H9 (cell line): ENCODE data around the gene TGFBRAP1. TPM values are rescaled to one million over a fixed set of nuclear protein-coding genes. Genes with fewer than 3 reads are reported as not detected.

Experiments used
- DNase-seq: peaks from one replicate; pipeline ENCODE4 v3.0.0-alpha.2; 2017
- H2AFZ ChIP-seq: one replicate; pipeline ENCODE4 v1.6.1; 2013; ENCODE audit warnings: mild to moderate bottlenecking, low read length, control low read depth, moderate library complexity
- H2AK5ac ChIP-seq: 2 replicates; pipeline ENCODE4 v1.6.1; 2013; ENCODE audit warnings: low read length, control low read depth, mixed read lengths; ENCODE audit not compliant: insufficient read length
- H2BK120ac ChIP-seq: one replicate; pipeline ENCODE4 v1.6.1; 2013; ENCODE audit warnings: low read depth, mild to moderate bottlenecking, low read length, control low read depth, inconsistent platforms; ENCODE audit not compliant: poor library complexity, severe bottlenecking
- H2BK12ac ChIP-seq: 2 replicates; pipeline ENCODE4 v1.6.1; 2013; ENCODE audit warnings: low read length, control low read depth, mixed read lengths, low read depth; ENCODE audit not compliant: insufficient read length
- H2BK15ac ChIP-seq: 2 replicates; pipeline ENCODE4 v1.6.1; 2013; ENCODE audit warnings: low read depth, low read length, control low read depth
- H2BK20ac ChIP-seq: one replicate; pipeline ENCODE4 v1.6.1; 2013; ENCODE audit warnings: low read depth, mild to moderate bottlenecking, low read length, control low read depth, inconsistent platforms; ENCODE audit not compliant: poor library complexity, severe bottlenecking
- H2BK5ac ChIP-seq: 2 replicates; pipeline ENCODE4 v1.6.1; 2013; ENCODE audit warnings: low read length, control low read depth, mixed read lengths; ENCODE audit not compliant: insufficient read length
- H3K14ac ChIP-seq: 2 replicates; pipeline ENCODE4 v1.6.1; 2013; ENCODE audit warnings: low read length, control low read depth; ENCODE audit not compliant: insufficient read depth
- H3K18ac ChIP-seq: 2 replicates; pipeline ENCODE4 v1.6.1; 2013; ENCODE audit warnings: low read depth, mild to moderate bottlenecking, mixed read lengths, low read length, control low read depth; ENCODE audit not compliant: insufficient read length
- H3K23ac ChIP-seq: 2 replicates; pipeline ENCODE4 v1.6.1; 2013; ENCODE audit warnings: low read length, control low read depth, mixed read lengths, low read depth; ENCODE audit not compliant: insufficient read length
- H3K23me2 ChIP-seq: 2 replicates; pipeline ENCODE4 v1.6.1; 2013; ENCODE audit warnings: low read depth, mild to moderate bottlenecking, mixed read lengths, low read length, control low read depth; ENCODE audit not compliant: insufficient read length, poor library complexity, severe bottlenecking
- H3K27ac ChIP-seq: 2 replicates; pipeline ENCODE4 v1.5.1; 2013; ENCODE audit warnings: low read length, control low read depth, mixed read lengths, low read depth; ENCODE audit not compliant: insufficient read length
- H3K27me3 ChIP-seq: 2 replicates; pipeline ENCODE4 v1.6.1; 2013; ENCODE audit warnings: low read length, control low read depth, inconsistent platforms; ENCODE audit not compliant: insufficient read depth
- H3K4ac ChIP-seq: 2 replicates; pipeline ENCODE4 v1.6.1; 2013; ENCODE audit warnings: low read depth, mild to moderate bottlenecking, control low read depth, inconsistent platforms, low read length, moderate library complexity
- H3K4me1 ChIP-seq: 2 replicates; pipeline ENCODE4 v1.6.1; 2013; ENCODE audit warnings: low read length, control low read depth, inconsistent platforms; ENCODE audit not compliant: insufficient read depth
- H3K4me2 ChIP-seq: 2 replicates; pipeline ENCODE4 v1.6.1; 2013; ENCODE audit warnings: low read length, control low read depth, mixed read lengths; ENCODE audit not compliant: insufficient read length, insufficient read depth
- H3K56ac ChIP-seq: 2 replicates; pipeline ENCODE4 v1.6.1; 2013; ENCODE audit warnings: low read depth, mild to moderate bottlenecking, mixed read lengths, low read length, control low read depth; ENCODE audit not compliant: insufficient read length
- H3K79me1 ChIP-seq: 2 replicates; pipeline ENCODE4 v1.6.1; 2013; ENCODE audit warnings: low read depth, mild to moderate bottlenecking, moderate library complexity, low read length, control low read depth, inconsistent platforms; ENCODE audit not compliant: insufficient read depth, poor library complexity, severe bottlenecking
- H3K79me2 ChIP-seq: 2 replicates; pipeline ENCODE4 v1.6.1; 2013; ENCODE audit warnings: low read length, control low read depth, inconsistent platforms; ENCODE audit not compliant: insufficient read depth
- H3K9ac ChIP-seq: 2 replicates; pipeline ENCODE4 v1.6.1; 2013; ENCODE audit warnings: low read length, control low read depth, mixed read lengths; ENCODE audit not compliant: insufficient read length; ENCODE audit errors: extremely low read depth
- H3K9me3 ChIP-seq: one replicate; pipeline ENCODE4 v1.6.1; 2013; ENCODE audit warnings: low read depth, low read length, inconsistent platforms; ENCODE audit not compliant: control insufficient read depth
- H3T11ph ChIP-seq: one replicate; pipeline ENCODE4 v1.6.1; 2013; ENCODE audit warnings: mild to moderate bottlenecking, low read length, control low read depth, inconsistent platforms
- H4K20me1 ChIP-seq: one replicate; pipeline ENCODE4 v1.6.1; 2013; ENCODE audit not compliant: control insufficient read depth, insufficient read length, insufficient read depth
- H4K5ac ChIP-seq: 2 replicates; pipeline ENCODE4 v1.6.1; 2013; ENCODE audit warnings: low read depth, mild to moderate bottlenecking, mixed read lengths, low read length, control low read depth; ENCODE audit not compliant: insufficient read length
- H4K8ac ChIP-seq: replicated peaks from 2 replicates; pipeline ENCODE4 v1.6.1; 2013; ENCODE audit warnings: low read length, control low read depth, mixed read lengths, low read depth; ENCODE audit not compliant: insufficient read length
- H4K91ac ChIP-seq: 2 replicates; pipeline ENCODE4 v1.6.1; 2013; ENCODE audit warnings: low read depth, mild to moderate bottlenecking, moderate library complexity, mixed read lengths, low read length, control low read depth; ENCODE audit not compliant: insufficient read length
- H3K27ac Mint-ChIP-seq, 3 experiments: 2 replicates in 2 of 3; 3 replicates in 1 of 3; pipeline ENCODE4 v1.8.0; 2020 to 2021; ENCODE audit warnings: mixed read lengths in 3 of 3, mild to moderate bottlenecking in 1 of 3, moderate library complexity in 1 of 3
- H3K27me3 Mint-ChIP-seq: 2 replicates; pipeline ENCODE4 v1.8.0; 2021; ENCODE audit warnings: low read depth, mild to moderate bottlenecking, moderate library complexity, mixed read lengths
- H3K36me3 Mint-ChIP-seq, 3 experiments: 2 replicates in 2 of 3; 3 replicates in 1 of 3; pipeline ENCODE4 v1.8.0; 2020 to 2021; ENCODE audit warnings: low read depth in 3 of 3, mixed read lengths in 3 of 3; ENCODE audit not compliant: insufficient read depth in 1 of 3
- H3K4me1 Mint-ChIP-seq, 2 experiments: 2 replicates each; pipeline ENCODE4 v1.8.0; 2020; ENCODE audit warnings: mixed read lengths in 2 of 2
- H3K4me3 Mint-ChIP-seq, 2 experiments: 2 replicates in 1 of 2; 3 replicates in 1 of 2; pipeline ENCODE4 v1.8.0; 2020 to 2021; ENCODE audit warnings: mild to moderate bottlenecking in 2 of 2, mixed read lengths in 2 of 2, moderate library complexity in 1 of 2
- H3K9me3 Mint-ChIP-seq, 2 experiments: 2 replicates in 1 of 2; 3 replicates in 1 of 2; pipeline ENCODE4 v1.8.0; 2020; ENCODE audit warnings: mild to moderate bottlenecking in 2 of 2, mixed read lengths in 2 of 2, moderate library complexity in 1 of 2
- WGBS: extraction: QIAGEN DNeasy Blood & Tissue Kit; methylation state at CpG from one replicate; pipeline ENCODE4 v1.1.7; 2013; ENCODE audit warnings: missing lambda C conversion rate, low lambda C conversion rate, mixed read lengths; ENCODE audit not compliant: insufficient read length; ENCODE audit errors: extremely low coverage; 5-methylcytosine and 5-hydroxymethylcytosine counted together
- long read RNA-seq: library from polyadenylated mRNA; unstranded; transcript quantifications from one replicate; pipeline ENCODE4 v2.0.0, GENCODE V29; 2020
- total RNA-seq: library from RNA; stranded (reverse); gene quantifications from 2 replicates; pipeline ENCODE4 v1.2.1, GENCODE V29; 2021
- TF ChIP-seq, protein P1 (sequence below): fragments of 200-600 bp; sonication (generic); conservative IDR thresholded peaks from 3 replicates; pipeline ENCODE4 v1.8.0; 2021; ENCODE audit warnings: antibody characterized with exemption, mild to moderate bottlenecking

The TGFBRAP1 gene, protein sequence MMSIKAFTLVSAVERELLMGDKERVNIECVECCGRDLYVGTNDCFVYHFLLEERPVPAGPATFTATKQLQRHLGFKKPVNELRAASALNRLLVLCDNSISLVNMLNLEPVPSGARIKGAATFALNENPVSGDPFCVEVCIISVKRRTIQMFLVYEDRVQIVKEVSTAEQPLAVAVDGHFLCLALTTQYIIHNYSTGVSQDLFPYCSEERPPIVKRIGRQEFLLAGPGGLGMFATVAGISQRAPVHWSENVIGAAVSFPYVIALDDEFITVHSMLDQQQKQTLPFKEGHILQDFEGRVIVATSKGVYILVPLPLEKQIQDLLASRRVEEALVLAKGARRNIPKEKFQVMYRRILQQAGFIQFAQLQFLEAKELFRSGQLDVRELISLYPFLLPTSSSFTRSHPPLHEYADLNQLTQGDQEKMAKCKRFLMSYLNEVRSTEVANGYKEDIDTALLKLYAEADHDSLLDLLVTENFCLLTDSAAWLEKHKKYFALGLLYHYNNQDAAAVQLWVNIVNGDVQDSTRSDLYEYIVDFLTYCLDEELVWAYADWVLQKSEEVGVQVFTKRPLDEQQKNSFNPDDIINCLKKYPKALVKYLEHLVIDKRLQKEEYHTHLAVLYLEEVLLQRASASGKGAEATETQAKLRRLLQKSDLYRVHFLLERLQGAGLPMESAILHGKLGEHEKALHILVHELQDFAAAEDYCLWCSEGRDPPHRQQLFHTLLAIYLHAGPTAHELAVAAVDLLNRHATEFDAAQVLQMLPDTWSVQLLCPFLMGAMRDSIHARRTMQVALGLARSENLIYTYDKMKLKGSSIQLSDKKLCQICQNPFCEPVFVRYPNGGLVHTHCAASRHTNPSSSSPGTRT
- total RNA-seq: 22.8 and 23.6 TPM in 2 replicates
- long read RNA-seq, full-length matches to known transcripts: 16 of 30 reads
- long read RNA-seq, partial matches to known transcripts: 3 of 30 reads
- long read RNA-seq, other reads (novel, unspliced or antisense): 11 of 30 reads

DNA sequence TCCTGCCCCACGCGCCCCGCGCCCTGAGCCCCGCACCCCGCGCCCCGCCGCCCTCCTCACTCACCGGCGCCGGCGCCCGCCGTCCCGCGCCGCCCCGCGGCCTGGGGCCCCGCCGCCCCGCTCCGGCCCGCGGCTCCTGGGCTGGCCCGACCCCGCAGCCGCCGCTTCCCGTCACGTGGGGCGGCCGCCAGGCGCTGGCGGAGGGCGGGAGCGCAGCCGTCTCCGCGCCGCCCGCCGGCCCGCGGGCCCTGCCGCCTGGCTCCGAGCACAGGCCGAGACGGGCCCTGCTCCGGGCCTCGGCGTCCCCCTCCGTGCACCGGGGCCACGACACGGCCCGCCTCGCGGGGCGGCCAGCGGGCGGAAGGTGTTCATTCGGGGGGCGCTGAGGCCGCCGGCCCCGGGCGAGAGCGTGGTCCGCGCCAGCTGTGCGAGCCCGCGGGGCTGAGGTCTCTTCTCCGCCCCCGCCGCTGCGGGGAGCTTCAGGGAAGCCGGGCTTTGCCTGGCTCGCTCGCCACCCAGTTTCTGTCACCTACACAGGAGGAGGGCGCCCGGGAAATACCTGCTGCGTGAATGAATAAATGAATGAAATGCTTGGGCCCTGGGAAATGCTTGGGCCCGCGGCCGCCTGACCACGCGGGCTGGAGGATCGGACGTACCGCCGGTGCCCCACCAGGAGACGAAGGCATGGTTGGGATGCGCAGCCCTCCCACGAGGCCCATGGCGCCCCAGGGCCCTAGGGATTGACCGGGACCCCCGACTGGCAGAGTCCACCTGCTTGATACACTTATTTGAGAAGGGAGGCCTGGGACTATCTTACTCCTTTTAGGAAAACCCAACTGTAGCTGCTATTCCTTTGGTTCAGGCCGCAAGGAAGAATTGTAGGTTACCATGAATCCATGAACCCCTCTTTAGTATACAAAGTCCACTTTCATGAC is at the start of gene TGFBRAP1:
TSS of gene TGFBRAP1 (minus strand) at position 175 of the 935 bp plus-strand sequence. CDS start 21,434 bp downstream, outside the sequence.
- H3K27me3 ChIP-seq: no peaks in the 10 kb centered on the region
- peak; percentile 45 for DNase-seq
- Mint-ChIP-seq H3K9me3 (no peaks in the 10 kb centered on the region), H3K36me3 (peaks cover 0 to 10% (median 0%) of the 10 kb centered on the region in 3 experiments; a peak in 4 of 7 replicates), H3K4me3 (peak within 1 kb of the TSS; percentile 88 to 89), H3K27me3 (peaks cover 3% of the 10 kb centered on the region; the same call in 1 of the 2 replicates), H3K27ac (peak within 1 kb of the TSS; percentile 10 to 97 (median 80); a peak in 6 of 7 replicates), H3K4me1 (peaks cover 29 to 32% of the 10 kb centered on the region in 2 experiments)
- no peak within 1 kb of the TSS for H3T11ph ChIP-seq
- H3K4ac ChIP-seq: no peak within 1 kb of the TSS
- no peak within 1 kb of the TSS for H2BK15ac ChIP-seq
- H3K4me2 ChIP-seq: peak within 1 kb of the TSS; percentile 60
- no peak within 1 kb of the TSS for H3K23ac ChIP-seq
- TF ChIP-seq, protein P1, sequence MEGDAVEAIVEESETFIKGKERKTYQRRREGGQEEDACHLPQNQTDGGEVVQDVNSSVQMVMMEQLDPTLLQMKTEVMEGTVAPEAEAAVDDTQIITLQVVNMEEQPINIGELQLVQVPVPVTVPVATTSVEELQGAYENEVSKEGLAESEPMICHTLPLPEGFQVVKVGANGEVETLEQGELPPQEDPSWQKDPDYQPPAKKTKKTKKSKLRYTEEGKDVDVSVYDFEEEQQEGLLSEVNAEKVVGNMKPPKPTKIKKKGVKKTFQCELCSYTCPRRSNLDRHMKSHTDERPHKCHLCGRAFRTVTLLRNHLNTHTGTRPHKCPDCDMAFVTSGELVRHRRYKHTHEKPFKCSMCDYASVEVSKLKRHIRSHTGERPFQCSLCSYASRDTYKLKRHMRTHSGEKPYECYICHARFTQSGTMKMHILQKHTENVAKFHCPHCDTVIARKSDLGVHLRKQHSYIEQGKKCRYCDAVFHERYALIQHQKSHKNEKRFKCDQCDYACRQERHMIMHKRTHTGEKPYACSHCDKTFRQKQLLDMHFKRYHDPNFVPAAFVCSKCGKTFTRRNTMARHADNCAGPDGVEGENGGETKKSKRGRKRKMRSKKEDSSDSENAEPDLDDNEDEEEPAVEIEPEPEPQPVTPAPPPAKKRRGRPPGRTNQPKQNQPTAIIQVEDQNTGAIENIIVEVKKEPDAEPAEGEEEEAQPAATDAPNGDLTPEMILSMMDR: no peak
- H3K9ac ChIP-seq: peak within 1 kb of the TSS; percentile 71
- no peak within 1 kb of the TSS for H3K56ac ChIP-seq
- no peak within 1 kb of the TSS for H2BK12ac ChIP-seq
- no peak within 1 kb of the TSS for H2AFZ ChIP-seq
- no peaks in the 10 kb centered on the region for H3K79me1 ChIP-seq
- peaks cover 12% of the 10 kb centered on the region for H3K23me2 ChIP-seq
- H2BK5ac ChIP-seq: no peak within 1 kb of the TSS
- no peaks in the 10 kb centered on the region for H3K9me3 ChIP-seq
- H3K18ac ChIP-seq: peak within 1 kb of the TSS; percentile 9
- no peak within 1 kb of the TSS for H3K27ac ChIP-seq
- H4K91ac ChIP-seq: no peak within 1 kb of the TSS
- no CpG with 5 or more reads among the region's 101 CpGs for WGBS
- no peak within 1 kb of the TSS for H4K8ac ChIP-seq
- peaks cover 8% of the 10 kb centered on the region; the same call in 1 of the 2 replicates for H3K4me1 ChIP-seq
- H4K5ac ChIP-seq: no peak within 1 kb of the TSS
- no peak within 1 kb of the TSS for H2BK120ac ChIP-seq
- H2BK20ac ChIP-seq: no peak within 1 kb of the TSS
- peak within 1 kb of the TSS; percentile 62 for H3K14ac ChIP-seq
- no peaks in the 10 kb centered on the region for H4K20me1 ChIP-seq
- H3K79me2 ChIP-seq: peaks cover 7% of the 10 kb centered on the region; the same call in 1 of the 2 replicates
- no peak within 1 kb of the TSS for H2AK5ac ChIP-seq
